Amniotic stem cell (primary cell): ENCODE data around the gene ZDHHC5.

Experiments used
- DNase-seq: peaks from one replicate; lab custom pipeline; 2025; lab: John Stamatoyannopoulos, UW

Gene ZDHHC5

DNA sequence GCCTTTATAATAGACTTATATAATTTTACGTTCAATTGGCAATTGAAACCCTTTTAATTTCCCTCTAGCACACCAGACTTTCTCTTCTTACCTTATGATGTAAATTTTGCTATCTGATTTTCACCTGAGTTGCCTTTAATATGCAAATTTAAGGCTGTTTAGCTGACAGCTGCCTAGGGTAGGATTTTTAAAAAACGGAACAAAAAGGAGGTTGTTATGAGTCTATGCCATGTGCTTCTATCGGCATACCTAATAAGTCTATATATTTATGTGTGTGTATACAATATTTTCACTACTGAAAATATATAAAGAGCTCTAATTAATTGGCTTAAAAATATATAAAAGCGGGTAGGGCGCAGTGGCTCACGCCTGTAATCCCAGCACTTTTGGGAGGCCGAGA is 61.6 kb downstream of the ZDHHC5 start:
- DNase-seq, result no peak

DNA sequence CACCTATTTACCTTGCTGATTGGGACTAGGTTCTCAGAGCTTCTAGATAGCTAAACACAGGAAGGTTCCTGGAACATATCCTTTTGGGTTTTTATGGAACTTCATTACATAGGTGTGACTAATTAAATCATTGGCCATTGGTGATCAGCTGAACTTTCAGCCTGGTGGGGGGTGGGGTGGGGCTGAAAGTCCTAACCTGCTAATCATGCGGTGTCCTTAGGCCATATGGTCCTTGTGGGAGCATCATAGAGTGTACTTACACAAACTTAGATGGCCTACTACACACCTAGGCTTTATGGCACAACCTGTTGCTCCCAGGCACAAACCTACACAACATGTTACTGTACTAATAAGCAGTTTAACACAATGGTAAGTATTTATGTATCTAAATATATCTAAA is 64.7 kb downstream of the ZDHHC5 start:
- no peak for DNase-seq

DNA sequence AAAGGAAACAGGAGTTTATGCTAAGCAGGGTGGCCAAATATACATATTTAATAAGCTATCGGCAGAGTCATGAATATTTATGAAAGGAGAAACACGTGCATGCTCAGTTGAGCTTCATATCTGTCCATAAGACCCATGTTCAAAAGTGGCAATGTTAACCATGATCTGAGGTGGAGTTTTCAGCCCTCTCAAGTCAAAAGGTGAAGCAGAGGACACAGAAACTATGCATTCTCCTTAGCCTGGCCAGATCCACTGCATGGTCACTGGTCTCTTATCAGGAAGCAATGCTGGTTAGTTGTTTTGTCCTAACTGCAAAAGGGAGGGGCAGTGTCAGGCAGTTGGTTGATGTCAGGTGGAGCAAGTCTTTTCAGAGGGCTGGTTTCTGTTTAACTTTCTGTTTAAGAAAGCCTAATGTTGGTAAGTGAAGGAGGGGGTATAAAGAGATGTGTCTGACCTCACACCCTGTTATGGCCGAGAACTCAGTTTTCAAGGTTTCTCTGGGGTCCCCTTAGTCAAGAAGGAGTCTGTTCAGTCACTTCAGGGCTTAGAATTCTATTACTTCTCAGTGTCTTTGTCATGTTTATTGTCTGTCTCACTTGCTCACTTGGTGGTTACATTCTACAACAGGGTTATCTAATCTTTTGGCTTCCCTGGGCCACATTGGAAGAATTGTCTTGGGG is 67.8 kb downstream of the ZDHHC5 start:
- DNase-seq, result no peak

GRCh38 chr11:57741132-57742086 is 73.5 kb downstream of the ZDHHC5 start, which contains the start of gene SELENOH:
TSS of gene SELENOH (plus strand) at chr11:57741491. CDS start at chr11:57741596, 105 bp downstream.
- DNase-seq, result peak; percentile 92

- no peak for DNase-seq
Measured at GRCh38 chr11:57742087-57742452, 74.2 kb downstream of the ZDHHC5 start.

- no peak for DNase-seq
Measured at GRCh38 chr11:57744357-57744756, 76.4 kb downstream of the ZDHHC5 start.

GRCh38 chr11:57745206-57745605 is 77.3 kb downstream of the ZDHHC5 start:
- no peak for DNase-seq

DNA sequence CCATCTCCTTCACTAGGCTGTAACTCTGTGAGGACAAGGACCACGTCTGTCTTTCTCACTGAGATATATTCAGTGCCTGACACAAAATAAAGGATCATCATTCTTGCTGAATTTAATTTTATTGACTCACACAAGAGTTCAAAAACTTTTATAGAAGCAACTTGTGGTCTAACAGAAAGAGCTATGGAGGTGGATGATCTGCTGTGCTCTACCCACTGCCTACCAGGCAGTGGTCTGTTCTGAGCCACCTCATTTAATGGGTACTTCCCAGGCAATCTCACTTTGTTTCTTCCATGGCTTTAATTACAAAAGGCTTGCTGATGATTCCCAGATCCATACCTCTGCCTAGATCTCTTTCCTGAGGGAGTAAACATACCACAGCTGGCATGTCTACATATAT is 79.0 kb downstream of the ZDHHC5 start:
- no peak for DNase-seq
